Osteocyte (in vitro differentiated cells): ENCODE results near the gene STX2. TPM values are rescaled to one million over a fixed set of nuclear protein-coding genes. Genes with fewer than 3 reads are reported as not detected.
"Not testable (repeated sequence)": the region's sequence is repeated elsewhere in the genome, so short reads cannot be mapped to it uniquely, and the experiment has no call there.

Experiments
- DNase-seq: peaks from one replicate; pipeline ENCODE4 v3.0.0; 2021; ENCODE audit warnings: mixed read lengths; ENCODE audit not compliant: unreplicated experiment; ENCODE audit errors: extremely low spot score
- H3K27ac Mint-ChIP-seq: one replicate; pipeline ENCODE4 v1.8.0; 2021; ENCODE audit warnings: mild to moderate bottlenecking, mixed read lengths; ENCODE audit not compliant: unreplicated experiment
- H3K27me3 Mint-ChIP-seq: one replicate; pipeline ENCODE4 v1.8.0; 2021; ENCODE audit warnings: mixed read lengths; ENCODE audit not compliant: unreplicated experiment
- H3K36me3 Mint-ChIP-seq: one replicate; pipeline ENCODE4 v1.8.0; 2021; ENCODE audit warnings: mixed read lengths; ENCODE audit not compliant: unreplicated experiment
- H3K4me1 Mint-ChIP-seq: one replicate; pipeline ENCODE4 v1.8.0; 2021; ENCODE audit warnings: mixed read lengths; ENCODE audit not compliant: unreplicated experiment
- H3K4me3 Mint-ChIP-seq: one replicate; pipeline ENCODE4 v1.8.0; 2021; ENCODE audit warnings: mild to moderate bottlenecking, moderate library complexity, mixed read lengths; ENCODE audit not compliant: unreplicated experiment
- H3K9me3 Mint-ChIP-seq: one replicate; pipeline ENCODE4 v1.8.0; 2021; ENCODE audit warnings: mixed read lengths; ENCODE audit not compliant: unreplicated experiment
- total RNA-seq: library from RNA; stranded (reverse); gene quantifications from 2 replicates; pipeline ENCODE4 v1.2.1, GENCODE V29; 2021
- TF ChIP-seq, protein P1 (sequence below): fragments of 200-600 bp; sonication (generic); IDR thresholded peaks from 2 replicates; pipeline ENCODE4 v1.5.0; 2021; ENCODE audit warnings: antibody characterized with exemption, mild to moderate bottlenecking, moderate library complexity

STX2 gene
- total RNA-seq, 1 donor from 2014 or later, result 32.0 TPM

DNA sequence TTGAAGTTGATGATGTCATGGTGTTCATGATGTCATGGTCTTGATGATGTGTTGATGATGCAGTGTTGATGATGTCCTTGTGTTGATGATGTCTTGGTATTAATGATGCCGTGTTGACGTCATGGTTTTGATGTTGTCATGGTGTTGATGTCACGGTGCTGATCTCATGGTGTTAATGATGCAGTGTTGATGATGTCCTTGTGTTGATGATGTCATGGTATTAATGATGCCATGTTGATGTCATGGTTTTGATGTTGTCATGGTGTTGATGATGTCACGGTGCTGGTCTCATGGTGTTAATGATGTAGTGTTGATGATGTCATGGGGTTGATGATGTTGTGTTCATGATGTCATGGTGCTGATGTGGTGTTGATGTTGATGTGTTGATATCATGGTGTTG lies 75.0 kb downstream of the STX2 start:
- TF ChIP-seq, protein P1, sequence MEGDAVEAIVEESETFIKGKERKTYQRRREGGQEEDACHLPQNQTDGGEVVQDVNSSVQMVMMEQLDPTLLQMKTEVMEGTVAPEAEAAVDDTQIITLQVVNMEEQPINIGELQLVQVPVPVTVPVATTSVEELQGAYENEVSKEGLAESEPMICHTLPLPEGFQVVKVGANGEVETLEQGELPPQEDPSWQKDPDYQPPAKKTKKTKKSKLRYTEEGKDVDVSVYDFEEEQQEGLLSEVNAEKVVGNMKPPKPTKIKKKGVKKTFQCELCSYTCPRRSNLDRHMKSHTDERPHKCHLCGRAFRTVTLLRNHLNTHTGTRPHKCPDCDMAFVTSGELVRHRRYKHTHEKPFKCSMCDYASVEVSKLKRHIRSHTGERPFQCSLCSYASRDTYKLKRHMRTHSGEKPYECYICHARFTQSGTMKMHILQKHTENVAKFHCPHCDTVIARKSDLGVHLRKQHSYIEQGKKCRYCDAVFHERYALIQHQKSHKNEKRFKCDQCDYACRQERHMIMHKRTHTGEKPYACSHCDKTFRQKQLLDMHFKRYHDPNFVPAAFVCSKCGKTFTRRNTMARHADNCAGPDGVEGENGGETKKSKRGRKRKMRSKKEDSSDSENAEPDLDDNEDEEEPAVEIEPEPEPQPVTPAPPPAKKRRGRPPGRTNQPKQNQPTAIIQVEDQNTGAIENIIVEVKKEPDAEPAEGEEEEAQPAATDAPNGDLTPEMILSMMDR, result no peak
- Mint-ChIP-seq H3K4me3 (no peak overlapping the region), H3K4me1 (no peaks in the 10 kb centered on the region), H3K36me3 (no peaks in the 10 kb centered on the region), H3K27ac (no peak overlapping the region), H3K27me3 (peaks cover 3% of the 10 kb centered on the region), H3K9me3 (no peaks in the 10 kb centered on the region)
- DNase-seq, result no peak

DNA sequence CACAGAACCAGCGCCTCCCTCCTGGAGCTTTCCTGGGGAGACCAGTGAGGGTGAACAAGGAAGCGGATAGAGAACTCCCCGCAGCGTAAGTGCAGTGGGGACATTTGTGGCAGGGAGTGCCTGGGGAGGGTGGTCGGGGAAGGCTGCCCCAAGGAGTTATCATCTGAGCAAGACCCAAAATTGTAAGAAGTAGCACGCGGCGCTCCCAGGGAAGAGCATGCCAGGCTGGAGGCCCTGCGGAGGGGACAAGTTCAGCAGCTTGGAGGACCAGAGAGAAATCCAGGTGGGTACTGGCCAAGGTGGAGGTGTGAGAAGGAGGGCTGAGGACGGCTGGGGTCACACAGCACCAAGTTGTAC lies 76.8 kb downstream of the STX2 start:
- H3K27me3 Mint-ChIP-seq, result no peaks in the 10 kb centered on the region
- TF ChIP-seq, protein P1, result no peak
- H3K4me3 Mint-ChIP-seq, result no peak overlapping the region
- no peaks in the 10 kb centered on the region for H3K36me3 Mint-ChIP-seq
- DNase-seq, result no peak
- no peaks in the 10 kb centered on the region for H3K9me3 Mint-ChIP-seq
- no peak overlapping the region for H3K27ac Mint-ChIP-seq
- H3K4me1 Mint-ChIP-seq, result no peaks in the 10 kb centered on the region

DNA sequence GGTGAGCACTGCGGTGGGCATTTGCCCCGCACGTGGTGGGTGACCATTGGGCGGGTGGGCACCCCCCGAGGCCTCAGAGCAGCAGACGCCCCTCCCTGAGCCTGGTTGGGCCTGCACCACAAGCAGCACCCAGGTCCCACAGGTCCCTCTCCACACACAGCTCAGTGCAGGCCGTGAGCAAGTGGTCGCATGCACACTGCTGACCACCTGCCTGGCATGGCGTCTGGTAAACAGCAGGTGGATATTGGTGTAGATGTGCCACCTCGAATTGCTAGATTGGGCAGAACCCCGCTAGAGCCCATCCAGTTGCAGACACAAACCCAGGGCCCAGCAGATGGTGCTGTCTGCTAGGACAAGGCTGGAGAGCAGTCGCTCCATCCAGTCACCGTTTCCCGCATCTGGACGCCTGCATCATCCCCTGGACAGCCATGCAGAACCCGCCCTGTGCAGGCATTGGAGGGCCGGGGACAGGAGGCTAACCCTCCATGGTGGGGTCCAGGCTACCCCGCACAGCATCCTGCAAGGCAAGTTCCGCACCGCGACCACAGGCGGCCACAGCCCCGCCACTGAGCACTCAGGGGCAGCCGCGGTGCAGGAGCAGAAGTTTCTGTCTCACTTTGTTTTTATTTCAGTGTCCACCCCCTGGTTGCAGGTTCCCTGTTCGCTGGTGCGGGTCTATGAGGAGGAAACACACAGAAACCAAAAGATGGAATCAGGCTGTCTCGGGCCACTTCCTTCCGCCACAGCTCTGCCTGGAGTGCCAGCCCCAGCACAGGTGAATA lies 77.3 kb downstream of the STX2 start:
- no peaks in the 10 kb centered on the region for H3K36me3 Mint-ChIP-seq
- DNase-seq, result no peak
- no peaks in the 10 kb centered on the region for H3K9me3 Mint-ChIP-seq
- H3K27me3 Mint-ChIP-seq, result no peaks in the 10 kb centered on the region
- TF ChIP-seq, protein P1, result peak; percentile 71
- H3K4me3 Mint-ChIP-seq, result no peak overlapping the region
- no peak overlapping the region for H3K27ac Mint-ChIP-seq
- no peaks in the 10 kb centered on the region for H3K4me1 Mint-ChIP-seq

DNA sequence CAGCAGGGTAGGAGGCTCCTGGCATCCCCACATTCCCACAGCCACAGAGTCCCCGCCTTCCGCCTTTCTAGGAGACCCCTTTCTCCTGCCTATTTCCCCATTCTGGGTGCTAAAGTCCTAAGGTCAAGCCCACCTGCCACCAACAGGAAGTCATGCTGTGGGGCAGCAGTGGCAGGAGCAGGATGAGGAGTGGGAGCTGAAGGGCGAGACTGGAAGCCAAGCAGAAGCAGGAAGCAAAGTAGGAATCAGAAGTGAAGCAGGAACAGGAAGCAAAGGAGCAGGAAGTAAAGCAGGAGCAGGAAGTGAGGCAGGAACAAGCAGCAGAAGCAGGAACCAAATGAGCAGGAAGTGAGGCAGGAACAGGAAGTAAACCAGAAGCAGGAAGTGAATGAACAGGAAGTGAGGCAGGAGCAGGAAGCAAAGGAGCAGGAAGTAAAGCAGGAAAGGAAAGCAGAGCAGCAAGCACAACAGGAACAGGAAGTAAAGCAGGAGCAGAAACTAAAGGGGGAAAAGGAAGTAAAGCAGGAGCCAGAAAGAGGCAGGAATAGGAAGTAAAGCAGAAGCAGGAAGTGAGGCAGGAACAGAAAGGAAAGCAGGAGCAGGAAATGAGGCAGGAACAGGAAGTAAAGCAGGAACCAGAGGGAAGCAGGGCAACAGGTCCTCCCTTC lies 84.7 kb downstream of the STX2 start:
- Mint-ChIP-seq H3K4me3 (no peak overlapping the region), H3K27ac (no peak overlapping the region), H3K4me1 (no peaks in the 10 kb centered on the region), H3K27me3 (peaks cover 12% of the 10 kb centered on the region), H3K9me3 (peaks cover 4% of the 10 kb centered on the region), H3K36me3 (no peaks in the 10 kb centered on the region)
- DNase-seq, result no peak
- TF ChIP-seq, protein P1, result no peak

DNA sequence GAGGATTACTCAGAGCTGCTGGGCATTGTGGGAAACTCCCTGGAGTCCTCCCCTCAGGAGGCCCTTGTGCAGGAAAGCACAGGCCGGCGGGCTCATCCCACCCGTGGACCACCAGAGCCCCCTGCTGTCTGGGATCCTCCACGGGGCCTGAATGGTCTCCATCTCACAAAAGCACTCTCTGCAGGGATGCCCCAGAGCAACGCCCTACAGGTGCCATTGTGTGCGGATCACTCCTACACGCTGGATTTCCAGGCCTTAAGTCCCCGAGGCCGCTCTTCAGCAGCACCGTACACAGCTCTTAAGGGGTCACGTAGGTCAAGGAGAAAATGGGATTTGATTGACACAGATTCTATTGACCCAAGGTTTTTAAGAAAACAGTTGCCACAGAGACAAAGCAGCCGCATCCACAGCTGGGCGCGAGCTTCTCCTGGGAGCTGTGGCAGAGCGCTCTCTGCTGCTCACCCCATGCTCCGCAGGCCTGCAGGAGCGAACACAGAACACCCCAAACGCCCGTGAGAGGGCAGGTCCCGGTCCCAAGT lies 86.3 kb downstream of the STX2 start:
- peaks cover 17% of the 10 kb centered on the region for H3K27me3 Mint-ChIP-seq
- H3K36me3 Mint-ChIP-seq, result no peaks in the 10 kb centered on the region

DNA sequence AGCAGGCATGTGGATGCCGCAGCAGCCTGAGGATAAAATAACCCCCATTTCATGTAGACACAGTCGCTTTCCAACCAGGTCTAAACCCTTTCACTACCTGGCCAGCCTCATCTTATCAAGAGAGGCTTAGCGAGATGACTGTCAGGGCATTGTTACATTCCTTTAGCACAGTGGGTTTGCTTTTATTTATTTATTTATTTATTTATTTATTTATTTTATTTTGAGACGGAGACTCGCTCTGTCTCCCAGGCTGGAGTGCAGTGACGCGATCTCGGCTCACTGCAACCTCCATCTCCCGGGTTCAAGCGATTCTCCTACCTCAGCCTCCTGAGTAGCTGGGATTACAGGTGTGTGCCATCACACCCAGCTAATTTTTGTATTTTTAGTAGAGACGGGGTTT lies 87.0 kb downstream of the STX2 start:
- not testable (repeated sequence) for H3K36me3 Mint-ChIP-seq, H3K27ac Mint-ChIP-seq, H3K4me1 Mint-ChIP-seq, DNase-seq, H3K9me3 Mint-ChIP-seq, H3K4me3 Mint-ChIP-seq
- H3K27me3 Mint-ChIP-seq, result peaks cover 18% of the 10 kb centered on the region

More for the DNA sequence above, 86.3 kb downstream of the STX2 start:
- TF ChIP-seq, protein P1, result no peak
- Mint-ChIP-seq H3K27ac (no peak overlapping the region), H3K4me1 (no peaks in the 10 kb centered on the region), H3K4me3 (no peak overlapping the region), H3K9me3 (peaks cover 4% of the 10 kb centered on the region)
- no peak for DNase-seq
